Adrenal gland (tissue), 5 donors: ENCODE results near the gene FBXL7.

Source experiments
- POLR2A ChIP-seq, 2 donors: fragments of 450-650 bp; IDR thresholded peaks; one replicate each; pipeline ENCODE4 v1.6.1; 2017; ENCODE audit warnings: antibody characterized with exemption in 2 of 2, mild to moderate bottlenecking in 2 of 2, moderate library complexity in 1 of 2
- TF ChIP-seq, protein P1 (sequence below), 6 experiments: fragments of 450-650 bp in 4 of 6; fragments of 200-600 bp in 2 of 6; sonication (generic) in 1 of 6; IDR thresholded peaks; 1 replicate in 5 of 6; 2 replicates in 1 of 6; pipeline versions ENCODE4 v1.5.1 to v1.8.0; 2016 to 2021; ENCODE audit warnings: antibody characterized with exemption in 6 of 6, mild to moderate bottlenecking in 2 of 6, moderate library complexity in 1 of 6
- donor health status: DM: no; HTN: no; CAD: no.

DNA sequence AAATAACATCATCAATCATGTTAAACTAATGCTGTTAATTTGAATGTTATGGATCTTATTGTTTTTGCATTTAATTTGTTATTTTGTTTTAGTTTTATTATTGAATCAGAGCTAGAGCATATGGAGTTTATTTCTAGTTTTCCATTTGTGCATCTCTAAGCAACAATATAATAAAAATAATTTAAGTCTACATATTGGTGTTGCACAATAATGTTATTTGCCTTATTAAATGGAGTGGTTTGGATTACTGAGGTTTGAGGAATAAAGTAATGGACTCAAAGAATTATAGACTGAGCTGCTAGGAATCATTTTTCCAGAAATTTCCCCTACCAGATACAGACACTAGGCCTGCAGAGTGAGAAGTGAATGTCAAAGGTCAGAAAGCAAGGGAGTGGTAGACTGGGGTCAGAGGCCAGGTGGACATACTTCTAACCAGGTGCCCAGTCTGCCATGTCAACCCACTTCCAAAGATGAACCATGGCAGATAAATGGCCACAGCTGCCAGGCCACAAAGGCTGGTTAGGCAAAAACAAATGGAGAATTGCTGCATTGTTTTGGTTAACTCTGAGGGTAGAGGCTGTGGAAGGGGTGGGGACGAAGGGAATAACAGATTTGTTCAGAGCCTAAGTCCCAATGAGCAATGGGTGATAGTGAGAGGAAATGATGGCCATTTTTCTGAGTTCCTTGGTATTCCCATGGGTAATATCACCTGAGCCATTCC is 113.1 kb downstream of the FBXL7 start:
- TF ChIP-seq, protein P1, sequence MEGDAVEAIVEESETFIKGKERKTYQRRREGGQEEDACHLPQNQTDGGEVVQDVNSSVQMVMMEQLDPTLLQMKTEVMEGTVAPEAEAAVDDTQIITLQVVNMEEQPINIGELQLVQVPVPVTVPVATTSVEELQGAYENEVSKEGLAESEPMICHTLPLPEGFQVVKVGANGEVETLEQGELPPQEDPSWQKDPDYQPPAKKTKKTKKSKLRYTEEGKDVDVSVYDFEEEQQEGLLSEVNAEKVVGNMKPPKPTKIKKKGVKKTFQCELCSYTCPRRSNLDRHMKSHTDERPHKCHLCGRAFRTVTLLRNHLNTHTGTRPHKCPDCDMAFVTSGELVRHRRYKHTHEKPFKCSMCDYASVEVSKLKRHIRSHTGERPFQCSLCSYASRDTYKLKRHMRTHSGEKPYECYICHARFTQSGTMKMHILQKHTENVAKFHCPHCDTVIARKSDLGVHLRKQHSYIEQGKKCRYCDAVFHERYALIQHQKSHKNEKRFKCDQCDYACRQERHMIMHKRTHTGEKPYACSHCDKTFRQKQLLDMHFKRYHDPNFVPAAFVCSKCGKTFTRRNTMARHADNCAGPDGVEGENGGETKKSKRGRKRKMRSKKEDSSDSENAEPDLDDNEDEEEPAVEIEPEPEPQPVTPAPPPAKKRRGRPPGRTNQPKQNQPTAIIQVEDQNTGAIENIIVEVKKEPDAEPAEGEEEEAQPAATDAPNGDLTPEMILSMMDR (IDR thresholded peaks at IDR 0.05) = no peak
- TF ChIP-seq POLR2A (IDR thresholded peaks at IDR 0.05) = no peak
